Right renal cortex interstitium (tissue), 3 donors: ENCODE data around the gene DEF6. TPM values are rescaled to one million over a fixed set of nuclear protein-coding genes. Genes with fewer than 3 reads are reported as not detected.
"Not testable (repeated sequence)": the region's sequence is repeated elsewhere in the genome, so short reads cannot be mapped to it uniquely, and the experiment has no call there.

Experiments used
- DNase-seq, 3 donors: peaks; one replicate each; pipeline ENCODE4 v3.0.0-alpha.2; 2013; ENCODE audit warnings: low read depth in 3 of 3, low spot score in 2 of 3
- polyA plus RNA-seq, 3 donors: library from polyadenylated mRNA; unstranded; fragments of 120-200 nt; gene quantifications; one replicate each; pipeline ENCODE4 v1.2.1, GENCODE V29; 2013; ENCODE audit not compliant: insufficient read length in 3 of 3

The DEF6 gene
- polyA plus RNA-seq, 3 donors = 3.2 to 3.5 (median 3.3) TPM

- DNase-seq = no peak
Observed at GRCh38 chr6:35278708-35279107, 18.9 kb upstream of the DEF6 start.

DNA sequence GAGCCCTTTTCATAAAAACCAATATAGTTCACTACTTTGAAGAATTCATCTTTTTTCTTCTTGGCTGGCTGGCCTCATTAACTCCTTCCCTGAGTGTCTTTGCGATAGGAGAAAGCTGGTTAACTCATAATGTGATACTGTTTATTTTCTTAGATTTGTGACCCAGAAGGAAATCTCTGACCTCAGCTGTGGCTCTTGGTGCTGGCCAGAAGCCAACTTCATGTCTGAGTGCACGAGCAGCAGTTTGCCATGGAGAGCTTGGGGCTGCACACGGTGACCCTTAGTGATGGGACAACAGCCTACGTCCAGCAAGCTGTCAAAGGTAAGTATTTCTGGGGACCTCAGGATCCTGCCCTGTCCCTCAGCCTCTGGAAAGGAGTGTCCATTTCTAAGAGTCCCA, 16.7 kb upstream of the DEF6 start:
- DNase-seq = no peak

DNA sequence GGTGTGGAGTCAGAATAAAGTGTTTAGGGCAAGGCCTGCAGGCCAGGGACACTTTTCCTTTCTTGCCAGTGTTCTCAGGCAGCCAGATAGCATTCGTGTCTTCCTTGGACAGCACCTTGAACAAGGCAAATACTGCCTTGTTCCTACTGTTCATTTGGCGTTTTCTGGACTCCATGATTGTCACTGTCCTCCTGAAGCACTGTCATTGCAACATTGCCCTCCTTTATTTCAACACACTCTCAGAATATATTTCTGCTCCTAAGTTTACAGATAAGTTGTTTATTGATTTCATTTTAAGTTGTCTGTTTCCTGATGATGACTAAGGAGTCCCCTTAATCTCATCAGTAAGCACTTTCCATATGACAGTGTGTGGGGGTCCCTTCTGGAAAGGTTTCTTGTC, 15.1 kb upstream of the DEF6 start:
- DNase-seq = no peak

- DNase-seq = no peak
Observed at GRCh38 chr6:35283361-35283760, 14.3 kb upstream of the DEF6 start.

- no peak for DNase-seq
Observed at GRCh38 chr6:35287671-35288396, 9.8 kb upstream of the DEF6 start.

- no peak for DNase-seq
Observed at GRCh38 chr6:35288834-35289233, 8.8 kb upstream of the DEF6 start.

DNA sequence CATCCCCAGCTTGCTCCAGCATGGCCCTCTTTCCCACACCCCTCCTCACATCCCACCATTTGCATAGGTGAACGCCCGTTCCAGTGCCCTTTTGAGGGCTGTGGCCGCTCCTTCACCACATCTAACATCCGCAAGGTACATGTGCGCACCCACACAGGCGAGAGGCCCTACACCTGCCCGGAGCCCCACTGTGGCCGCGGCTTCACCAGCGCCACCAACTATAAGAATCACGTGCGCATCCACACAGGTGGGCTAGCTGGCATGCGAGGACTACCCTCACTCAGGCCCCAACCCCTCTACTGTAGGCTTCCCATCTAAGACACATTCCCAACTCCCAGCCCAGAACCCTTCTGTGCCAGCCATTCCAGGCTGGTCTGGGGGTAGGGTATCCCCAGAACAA, 6.1 kb upstream of the DEF6 start:
- no peak for DNase-seq

GRCh38 chr6:35292494-35292893, 5.1 kb upstream of the DEF6 start:
- no peak for DNase-seq

DNA sequence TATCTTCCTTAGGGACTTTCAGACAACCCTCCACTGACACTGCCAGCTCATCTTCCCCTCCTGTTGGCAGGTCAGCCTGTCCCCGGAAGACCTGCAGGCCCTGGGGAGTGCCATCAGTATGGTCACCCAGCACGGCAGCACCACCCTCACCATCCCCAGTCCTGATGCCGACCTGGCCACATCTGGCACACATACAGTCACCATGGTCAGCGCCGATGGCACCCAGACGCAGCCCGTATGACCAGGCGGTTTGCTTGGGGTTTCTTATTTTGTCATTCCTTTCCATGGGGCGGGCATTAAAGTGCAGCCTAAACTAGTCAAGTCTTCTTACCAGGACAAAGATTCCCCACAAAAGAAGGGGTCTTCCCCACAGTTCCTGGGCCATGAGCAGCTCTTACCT, 3.9 kb upstream of the DEF6 start:
- DNase-seq = no peak

GRCh38 chr6:35294308-35294945, 3.2 kb upstream of the DEF6 start:
- DNase-seq = no peak

DNA sequence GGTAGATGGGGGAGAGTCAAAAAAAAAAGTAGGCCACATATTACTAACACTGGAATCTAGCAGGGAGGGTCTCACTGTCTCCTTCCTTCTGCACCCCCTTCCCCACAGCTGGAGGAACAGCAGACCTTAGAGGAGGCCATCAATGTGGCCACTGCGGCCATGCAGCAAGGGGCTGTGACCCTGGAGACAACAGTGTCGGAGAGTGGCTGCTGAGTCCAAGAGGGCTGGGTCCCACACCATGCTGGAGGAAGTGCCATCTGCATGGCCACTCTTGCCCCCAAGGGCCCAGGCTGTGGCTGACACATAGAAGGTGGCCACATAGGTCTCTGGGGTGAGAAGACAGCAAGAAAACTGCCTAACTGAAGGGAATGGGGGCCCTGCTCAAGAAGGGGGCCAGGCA, 2.6 kb upstream of the DEF6 start:
- no peak for DNase-seq

DNA sequence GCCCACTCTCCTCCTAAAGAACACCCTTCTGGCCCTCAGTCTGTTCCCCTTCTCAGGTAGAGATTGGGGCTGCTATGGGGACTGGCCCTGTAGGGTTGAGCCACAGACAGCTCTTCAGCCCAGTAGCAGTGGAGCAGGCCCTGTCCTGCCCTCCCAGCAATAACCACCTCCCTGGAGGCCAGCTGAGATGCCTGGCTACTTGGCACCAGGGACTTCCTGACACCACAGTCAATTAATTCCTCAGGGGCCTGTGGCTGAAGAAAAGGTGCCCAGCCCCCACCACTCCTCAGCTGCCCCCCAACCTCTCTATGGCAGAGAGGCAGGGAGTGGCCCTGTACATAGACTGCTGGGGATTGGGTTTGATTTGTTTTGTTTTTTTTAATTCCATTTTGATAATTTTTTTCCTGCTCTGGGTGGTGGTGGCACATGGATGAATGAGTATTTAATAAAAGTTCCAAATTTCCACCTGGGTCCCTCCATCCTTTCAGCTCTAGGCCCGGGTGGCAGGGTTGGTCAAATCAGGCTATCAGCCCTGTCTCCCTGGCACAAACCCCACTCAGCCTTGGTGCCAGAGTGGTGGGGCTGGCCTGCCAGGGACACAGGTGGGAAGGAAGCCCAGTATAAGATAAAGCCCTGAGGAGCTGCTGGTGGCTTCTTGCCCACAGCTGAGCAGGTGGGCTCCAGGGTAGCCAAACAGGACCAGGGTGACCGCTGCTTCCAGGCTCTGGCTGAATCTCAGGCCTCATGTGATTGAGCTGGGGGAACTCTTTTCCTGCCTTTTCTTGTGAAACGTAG, 1.9 kb upstream of the DEF6 start:
- DNase-seq = no peak

- DNase-seq = no peak
Observed at GRCh38 chr6:35296931-35297600, 552 bp upstream of the DEF6 start.

GRCh38 chr6:35298625-35299140, 1.1 kb downstream of the DEF6 start:
- no peak for DNase-seq

DNA sequence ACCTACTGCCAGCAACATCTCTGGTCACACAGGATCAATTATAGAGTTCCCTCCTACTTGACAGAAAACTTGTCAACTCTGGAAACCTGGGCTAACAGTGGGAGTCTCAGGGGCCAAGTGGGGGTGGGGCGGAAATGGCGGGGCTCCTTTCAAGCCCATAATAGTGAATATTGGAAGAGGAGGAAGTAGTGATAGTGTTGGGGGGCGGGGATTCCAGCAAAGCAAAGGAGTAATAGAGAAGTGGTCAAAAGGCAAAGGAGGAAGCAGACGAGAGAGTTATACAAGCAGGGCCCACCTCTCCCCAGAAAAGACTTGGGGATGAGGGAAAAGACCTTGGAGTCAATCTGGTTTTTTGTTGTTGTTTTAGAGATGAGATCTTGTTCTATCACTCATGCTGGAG, 2.1 kb downstream of the DEF6 start:
- DNase-seq = no peak

DNA sequence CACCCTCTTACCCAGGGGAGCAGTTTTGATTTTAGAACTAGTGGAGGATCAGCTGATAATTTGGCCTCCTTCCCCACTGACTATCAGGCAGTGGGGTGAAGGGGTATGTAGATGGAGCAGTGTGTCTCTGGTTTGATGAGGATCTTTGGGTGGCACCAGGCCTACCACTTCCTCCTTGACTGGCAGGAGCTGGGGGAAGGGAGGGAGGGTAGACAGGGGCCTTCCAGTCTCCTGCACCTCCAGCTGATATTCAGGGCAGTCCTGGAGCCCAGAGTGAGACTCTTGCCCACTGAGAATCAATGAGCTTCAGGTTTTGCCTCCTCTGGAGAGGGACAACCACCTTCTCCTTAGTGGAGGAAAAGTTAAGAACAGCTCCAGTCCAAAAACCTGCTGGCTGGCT, 3.2 kb downstream of the DEF6 start:
- no peak for DNase-seq

DNA sequence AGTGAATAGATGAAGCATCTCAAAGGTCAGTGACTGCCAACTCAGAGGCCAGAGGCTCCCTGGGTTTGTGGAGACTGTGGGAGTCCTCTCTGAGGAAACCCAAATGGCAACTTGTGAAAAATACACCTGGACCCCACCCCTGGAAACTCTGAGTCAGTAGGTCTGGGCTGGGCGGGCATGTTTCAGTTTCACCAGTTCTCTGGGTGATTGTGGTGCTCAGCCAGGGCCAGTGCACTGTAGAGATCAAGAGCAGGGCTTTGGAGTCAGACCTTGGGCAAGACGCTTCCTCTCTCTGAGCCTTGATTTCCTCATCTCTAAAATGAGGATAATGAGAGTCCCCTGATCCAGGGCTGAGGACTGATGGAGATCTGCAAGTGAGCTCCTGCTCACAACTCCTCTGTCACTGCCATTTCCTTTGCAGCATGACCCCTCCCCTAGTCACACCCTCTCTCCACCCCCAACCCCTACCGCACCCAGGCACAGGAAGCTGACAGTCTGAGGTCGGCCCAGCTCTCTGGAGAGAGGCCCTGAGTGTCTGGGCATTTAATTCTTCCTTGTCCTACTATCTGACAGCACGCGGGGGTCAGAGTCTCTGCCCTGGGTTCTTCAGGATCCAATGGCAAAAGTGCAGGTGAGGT, 5.1 kb downstream of the DEF6 start:
- DNase-seq = no peak

DNA sequence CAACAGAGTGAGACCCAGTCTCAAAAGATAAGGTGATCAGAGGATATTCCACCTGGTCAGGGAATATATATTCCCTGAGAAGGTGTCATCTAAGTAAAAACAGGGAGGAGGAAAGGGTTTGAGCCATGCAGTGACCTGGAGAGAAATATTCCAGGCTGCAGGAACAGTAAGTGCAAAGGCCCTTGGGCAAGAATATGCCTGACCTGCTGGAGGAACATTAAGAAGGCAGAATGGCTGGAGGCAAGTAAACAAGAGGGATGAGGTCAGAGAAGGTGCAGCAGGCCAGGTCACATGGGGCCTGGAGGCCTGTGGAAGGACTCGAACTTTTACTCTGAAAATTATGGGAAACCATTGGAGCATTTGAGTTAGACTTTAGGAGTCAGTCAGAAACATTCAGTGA, 6.7 kb downstream of the DEF6 start:
- no peak for DNase-seq

- no peak for DNase-seq
Observed at GRCh38 chr6:35305117-35305516, 7.5 kb downstream of the DEF6 start.

- DNase-seq = not testable (repeated sequence)
Observed at GRCh38 chr6:35307138-35307537, 9.5 kb downstream of the DEF6 start.

GRCh38 chr6:35308543-35308942, 10.9 kb downstream of the DEF6 start:
- DNase-seq = not testable (repeated sequence)
